Stimulated activated CD8-positive, alpha-beta memory T cell treated with anti-CD3 and anti-CD28 coated beads, Interleukin-15, amount 100 ng/mL, for 4 hours (primary cell): Measurements from ENCODE around the gene AICDA.
"Not testable (repeated sequence)": the region's sequence is repeated elsewhere in the genome, so short reads cannot be mapped to it uniquely, and the experiment has no call there.

Source experiments
- DNase-seq, 2 donors: peaks; one replicate each; pipeline ENCODE4 v3.0.0-alpha.2; 2020; ENCODE audit warnings: low read depth in 2 of 2

AICDA gene

DNA sequence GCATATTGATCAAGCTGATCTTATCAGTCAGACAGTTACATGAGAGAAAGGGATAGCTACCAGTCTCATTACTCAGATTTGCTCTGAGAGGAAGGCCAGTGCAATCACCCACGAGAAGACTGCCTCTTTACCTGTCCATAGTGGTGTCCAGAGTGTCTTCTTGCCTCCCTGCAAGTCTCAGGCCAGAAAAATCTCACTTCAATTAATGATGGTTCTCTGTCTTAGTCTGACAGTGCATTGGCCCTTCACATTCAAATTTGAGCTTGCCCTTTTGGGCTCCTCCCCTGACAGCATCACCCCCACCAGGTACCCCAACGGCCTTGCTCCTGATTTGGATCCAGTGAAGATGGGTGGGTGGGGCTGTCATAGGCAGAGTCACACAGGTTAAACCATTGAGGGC, at the start of gene AICDA:
Gene AICDA (minus strand): TSS at position 231 of the 400 bp plus-strand sequence. CDS start 92 bp downstream, at position 139.
- no peak for DNase-seq

GRCh38 chr12:8661751-8662150, 49.1 kb upstream of the AICDA start:
- no peak for DNase-seq

DNA sequence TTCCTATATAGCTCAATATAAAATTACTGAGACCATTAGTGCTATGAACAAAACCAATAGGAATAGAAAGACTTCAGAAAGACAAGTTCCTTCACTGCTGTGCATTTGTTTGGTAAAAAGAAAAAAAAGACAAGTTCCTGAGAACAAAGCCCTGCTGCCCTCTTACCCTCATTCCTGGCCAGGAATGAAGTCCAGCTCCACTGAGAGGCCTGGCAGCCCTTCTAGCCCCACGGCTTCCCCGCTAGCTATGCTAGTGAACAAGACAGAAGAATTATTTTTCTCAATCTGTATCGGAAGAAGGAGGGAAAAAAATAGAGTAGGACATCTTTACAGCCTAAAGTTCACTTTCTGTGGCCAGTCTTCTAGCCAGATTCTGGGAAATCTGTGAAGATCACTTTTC, 48.4 kb upstream of the AICDA start:
- DNase-seq, result no peak

- no peak for DNase-seq
Measured at GRCh38 chr12:8658346-8658745, 45.7 kb upstream of the AICDA start.

DNA sequence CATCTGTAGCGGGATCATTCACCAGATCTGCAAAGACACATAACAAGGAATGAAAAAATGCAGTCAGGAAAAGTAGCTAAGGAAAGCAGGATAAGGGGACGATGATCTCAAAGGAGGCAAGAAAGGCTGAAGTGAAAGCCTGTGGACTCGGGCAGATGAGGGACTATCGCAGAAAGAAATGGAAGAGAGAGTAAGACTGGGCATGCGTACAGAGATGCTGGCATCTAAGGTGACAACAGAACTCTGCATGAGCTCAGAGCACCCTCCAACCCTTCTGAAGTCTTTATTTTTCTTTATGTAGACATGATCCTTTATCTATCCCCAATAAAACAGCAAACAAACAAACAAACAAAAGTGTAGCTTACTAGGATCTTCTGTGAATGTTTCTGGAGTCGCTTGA, 42.8 kb upstream of the AICDA start:
- DNase-seq, result no peak

DNA sequence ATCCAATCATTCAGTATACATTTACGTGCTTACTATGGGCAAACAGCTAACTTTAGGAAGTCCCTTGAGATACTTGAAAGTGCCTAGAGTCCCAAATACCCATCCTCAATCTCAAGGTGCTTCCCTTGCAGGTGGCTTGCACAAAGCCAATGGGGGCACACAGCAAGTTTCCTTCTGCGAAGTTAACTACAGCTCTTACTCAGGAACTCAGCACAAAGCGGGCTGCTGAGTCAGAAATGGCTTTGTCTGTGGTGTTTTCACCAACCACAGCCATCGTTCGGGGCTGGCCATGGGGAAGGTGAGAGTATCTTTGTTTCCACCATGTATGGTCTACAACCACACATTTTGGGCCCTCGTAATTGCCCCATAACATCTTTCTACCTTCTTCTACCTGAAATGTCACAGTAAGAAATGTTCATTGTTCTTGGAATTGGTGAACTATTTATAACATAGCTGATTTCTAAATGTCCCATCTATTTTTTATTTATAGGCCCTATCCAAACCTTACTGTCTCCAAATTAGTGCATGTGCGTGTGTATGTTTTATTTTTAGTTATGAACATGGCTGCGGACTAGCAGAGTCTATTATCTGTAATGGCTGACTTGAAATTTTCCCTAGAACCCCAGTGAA, 36.0 kb upstream of the AICDA start:
- DNase-seq, result peak; percentile 26 to 36

DNA sequence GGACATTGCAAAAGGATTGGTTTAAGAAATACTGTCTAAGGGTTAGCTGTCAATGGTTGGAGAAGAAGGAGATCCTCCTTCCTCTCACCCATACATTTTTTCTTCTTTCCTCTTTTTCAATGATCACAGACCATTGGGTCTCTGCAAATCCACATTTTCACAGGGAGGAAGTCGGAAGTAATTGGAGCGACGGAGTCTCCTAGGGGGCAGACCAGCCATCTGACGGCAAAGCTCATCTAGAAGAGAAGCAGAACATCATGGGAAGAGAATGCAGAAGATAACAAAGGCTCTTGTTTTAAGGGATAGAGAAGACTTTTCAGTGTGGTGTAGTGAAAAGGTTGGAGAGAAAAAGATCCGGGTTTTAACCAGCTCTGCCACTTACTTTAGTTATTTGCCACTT, 35.3 kb upstream of the AICDA start:
- no peak for DNase-seq

DNA sequence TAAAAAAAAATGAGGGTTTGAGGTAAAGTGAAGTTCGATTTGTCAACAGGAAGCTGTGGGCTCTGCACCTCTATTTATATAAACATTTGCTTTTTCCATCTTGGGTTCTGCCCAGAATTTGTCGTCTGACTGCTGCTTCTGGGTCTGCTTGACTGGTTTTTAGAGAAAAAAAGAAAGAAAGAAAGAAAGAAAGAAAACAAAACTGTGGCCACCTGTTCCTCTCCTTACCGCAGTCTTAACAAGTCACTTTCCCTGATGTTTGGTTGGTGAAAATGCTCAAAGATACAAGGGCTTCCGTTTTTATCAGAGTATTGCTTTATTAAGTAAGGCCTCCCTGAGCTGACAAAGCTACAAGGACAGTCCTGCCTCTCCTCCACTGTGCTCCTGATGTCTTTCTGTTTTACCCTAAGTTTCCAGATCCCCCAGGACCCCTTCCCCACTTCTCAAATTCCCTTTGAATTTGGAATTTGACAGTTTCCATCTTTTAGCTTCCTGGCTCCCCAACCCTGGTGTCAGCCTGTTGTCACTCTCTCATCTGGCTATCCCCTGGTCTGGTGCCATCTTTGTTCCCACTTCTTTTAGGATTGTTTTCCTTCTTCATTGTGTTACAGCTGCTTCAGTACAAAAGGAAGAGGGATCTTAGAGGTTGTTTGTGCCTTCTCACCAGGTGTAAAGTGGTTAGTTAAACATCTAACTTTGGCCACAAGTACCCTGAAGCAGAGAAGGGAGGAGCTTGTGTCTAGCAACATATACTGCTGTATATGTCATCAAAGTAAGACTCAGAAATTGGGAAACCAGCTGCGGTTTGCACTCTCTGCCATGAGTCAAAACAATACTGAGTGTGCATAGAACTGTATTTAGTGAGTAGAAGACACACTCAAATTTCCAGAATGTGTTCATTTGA, 31.9 kb upstream of the AICDA start:
- DNase-seq, result peak in 1 of 2 donors; percentile 37

DNA sequence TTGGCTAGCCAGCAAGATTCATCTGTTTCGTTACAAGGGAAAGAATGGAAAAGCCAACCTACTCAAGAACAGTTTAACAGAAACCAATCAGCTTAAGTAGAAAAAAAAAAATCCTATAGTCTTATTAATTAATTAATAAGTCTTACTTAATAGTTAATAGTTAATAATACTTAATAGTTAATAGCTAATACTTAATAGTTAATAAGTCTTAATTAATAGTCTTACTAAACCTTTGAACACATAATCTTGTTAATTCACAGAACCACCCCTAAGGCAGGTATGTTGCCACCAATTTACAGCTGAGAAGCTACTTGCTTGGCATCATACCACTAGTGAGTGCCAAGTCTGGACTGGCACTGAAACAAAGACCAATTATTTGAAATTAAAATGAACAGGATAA, 30.1 kb upstream of the AICDA start:
- no peak for DNase-seq

DNA sequence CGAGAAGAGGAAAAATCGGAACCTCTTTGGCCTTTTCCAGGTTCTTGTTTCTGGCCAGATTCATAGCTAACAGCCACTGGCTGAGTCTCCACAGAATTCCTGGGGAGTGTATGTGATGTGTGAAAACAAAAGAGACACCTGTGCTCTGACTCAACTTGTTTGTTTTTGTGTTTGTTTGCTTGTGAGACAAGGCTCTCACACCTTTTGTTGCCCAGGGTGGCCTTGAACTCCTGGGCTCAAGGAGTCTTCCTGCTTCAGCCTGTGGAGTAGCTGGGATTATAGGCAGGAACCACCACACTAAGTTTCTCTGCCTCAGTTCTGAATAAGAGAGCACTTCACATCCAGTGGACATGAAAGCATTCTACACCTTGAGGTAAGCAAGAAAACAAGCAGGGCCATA, 27.3 kb upstream of the AICDA start:
- DNase-seq, result no peak

GRCh38 chr12:8638951-8639350, 26.3 kb upstream of the AICDA start:
- no peak for DNase-seq

DNA sequence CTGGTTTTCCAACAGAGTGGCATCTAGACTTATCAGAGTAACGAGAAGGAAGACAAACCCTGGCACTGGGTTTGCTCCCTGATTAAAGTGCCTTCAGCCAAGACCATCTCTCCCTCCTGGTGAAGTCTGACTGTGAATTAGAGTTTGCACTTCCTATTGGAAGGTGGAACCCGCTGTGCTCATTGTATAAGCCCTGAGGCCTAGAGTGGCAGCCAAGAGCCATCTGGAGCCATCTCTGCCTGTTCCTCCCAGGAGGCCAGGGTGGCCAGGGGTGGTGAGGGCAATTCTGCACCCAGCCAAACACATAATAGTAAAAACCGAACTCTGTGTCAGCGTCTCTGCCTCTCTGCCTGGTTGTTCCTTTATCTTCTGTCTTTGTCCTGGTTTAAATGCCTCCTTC, 25.0 kb upstream of the AICDA start:
- no peak for DNase-seq

GRCh38 chr12:8637244-8637643, 24.6 kb upstream of the AICDA start:
- DNase-seq, result no peak

GRCh38 chr12:8636581-8636980, 23.9 kb upstream of the AICDA start:
- DNase-seq, result no peak

GRCh38 chr12:8636007-8636346, 23.3 kb upstream of the AICDA start:
- DNase-seq, result not testable (repeated sequence)

DNA sequence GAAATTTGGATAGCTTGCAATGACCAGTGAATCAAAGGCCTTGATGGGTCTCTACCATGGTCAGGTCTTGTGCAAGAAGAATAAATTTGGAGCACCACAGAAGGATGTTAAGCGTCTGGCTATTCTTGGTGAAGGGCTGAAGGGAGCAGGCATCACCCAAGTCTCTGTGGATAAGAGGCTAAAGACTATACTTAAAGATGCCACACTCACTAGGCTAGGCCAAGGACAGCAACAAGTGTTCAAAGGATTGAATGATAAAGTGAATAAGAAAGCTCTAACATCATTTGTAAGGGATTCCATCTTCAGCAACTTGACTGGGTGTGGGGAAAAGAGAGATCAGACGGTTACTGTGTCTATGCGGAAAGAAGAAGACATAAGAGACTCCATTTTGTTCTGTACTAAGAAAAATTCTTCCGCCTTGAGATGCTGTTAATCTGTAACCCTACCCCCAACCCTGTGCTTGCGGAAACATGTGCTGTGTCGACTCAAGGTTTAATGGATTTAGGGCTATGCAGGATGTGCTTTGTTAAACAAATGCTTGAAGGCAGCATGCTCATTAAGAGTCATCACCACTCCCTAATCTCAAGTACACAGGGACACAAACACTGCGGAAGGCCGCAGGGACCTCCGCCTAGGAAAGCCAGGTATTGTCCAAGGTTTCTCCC, 22.8 kb upstream of the AICDA start:
- DNase-seq, result not testable (repeated sequence)

DNA sequence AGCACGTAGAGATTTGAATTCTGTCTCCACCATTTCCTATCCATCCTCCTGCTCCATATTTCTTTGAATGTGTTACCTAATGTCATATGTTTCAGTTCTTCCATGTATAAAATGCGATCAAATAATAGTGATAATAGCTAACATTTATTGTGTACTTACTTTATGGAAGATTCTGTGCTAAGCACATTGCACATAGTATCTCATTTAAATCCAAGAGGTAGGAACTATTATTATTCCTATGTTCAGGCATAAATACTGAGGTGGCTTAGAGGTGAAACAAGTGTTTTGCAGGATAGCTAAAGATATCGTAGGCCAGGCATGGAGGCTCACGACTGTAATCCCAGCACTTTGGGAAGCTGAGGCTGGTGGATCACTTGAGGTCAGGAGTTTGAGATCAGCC, 17.5 kb upstream of the AICDA start:
- DNase-seq, result no peak

DNA sequence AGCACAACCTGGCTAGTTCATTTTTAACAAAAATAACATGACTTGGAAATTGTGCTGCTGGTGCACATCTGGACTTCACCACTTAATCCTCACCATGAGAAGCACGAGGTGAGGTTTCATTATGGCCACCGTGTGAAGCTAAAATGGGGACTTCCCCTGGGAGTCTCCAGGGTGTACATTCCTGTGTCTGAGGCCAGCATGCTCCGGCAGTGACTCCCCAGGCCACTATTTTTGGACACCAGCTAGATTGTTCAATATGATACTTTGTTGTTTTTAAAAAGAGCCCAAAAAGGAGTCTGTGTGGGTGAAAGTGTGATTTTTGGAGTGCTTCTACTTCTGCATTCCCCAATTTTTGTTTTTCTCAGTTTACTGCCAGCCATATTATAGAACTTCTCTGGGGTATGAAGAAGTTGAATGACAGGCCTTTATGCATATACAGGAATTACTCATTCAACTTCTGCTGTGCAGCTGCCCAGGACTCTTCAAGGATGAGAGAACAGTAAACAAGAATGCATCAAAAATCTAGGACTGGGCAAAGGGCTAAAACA, 16.9 kb upstream of the AICDA start:
- no peak for DNase-seq

- no peak for DNase-seq
Measured at GRCh38 chr12:8628731-8629130, 16.1 kb upstream of the AICDA start.

DNA sequence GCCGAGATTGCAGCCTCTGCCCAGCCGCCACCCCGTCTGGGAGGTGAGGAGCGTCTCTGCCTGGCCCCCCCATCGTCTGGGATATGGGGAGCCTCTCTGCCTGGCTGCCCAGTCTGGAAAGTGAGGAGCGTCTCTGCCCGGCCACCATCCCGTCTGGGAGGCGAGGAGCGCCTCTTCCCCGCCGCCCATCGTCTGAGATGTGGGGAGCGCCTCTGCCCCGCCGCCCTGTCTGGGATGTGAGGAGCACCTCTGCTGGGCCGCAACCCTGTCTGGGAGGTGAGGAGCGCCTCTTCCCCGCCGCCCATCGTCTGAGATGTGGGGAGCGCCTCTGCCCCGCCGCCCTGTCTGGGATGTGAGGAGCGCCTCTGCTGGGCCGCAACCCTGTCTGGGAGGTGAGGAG, 12.1 kb upstream of the AICDA start:
- DNase-seq, result not testable (repeated sequence)

DNA sequence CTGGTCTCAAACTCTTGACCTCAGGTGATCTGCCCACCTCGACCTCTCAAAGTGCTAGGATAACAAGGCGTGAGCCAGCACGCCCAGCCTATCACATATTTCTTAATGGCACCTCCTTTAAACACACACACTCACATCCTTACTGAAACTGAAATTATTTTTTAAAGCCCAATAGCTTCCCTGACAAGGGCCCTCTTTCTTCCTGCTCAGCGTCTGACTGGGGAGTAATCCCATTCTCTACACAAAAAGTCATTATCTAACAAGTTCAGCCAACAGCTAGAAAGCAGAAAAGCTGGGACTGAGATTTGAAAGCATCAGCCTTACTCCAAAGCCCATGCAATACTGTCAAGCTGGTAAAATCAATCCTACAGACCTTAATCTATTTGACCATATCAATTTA, 10.0 kb upstream of the AICDA start:
- DNase-seq, result no peak

- DNase-seq, result no peak
Measured at GRCh38 chr12:8615206-8615605, 2.5 kb upstream of the AICDA start.

GRCh38 chr12:8613881-8614280, 1.2 kb upstream of the AICDA start:
- DNase-seq, result not testable (repeated sequence)
